Measurements from ENCODE around the gene NBPF1. TPM values are rescaled to one million over a fixed set of nuclear protein-coding genes. Genes with fewer than 3 reads are reported as not detected.
A peak's percentile ranks its signal among the peaks of the same experiment; 100 is the strongest.

The NBPF1 gene
- total and polyA plus RNA-seq, 9 of the 15 experiments (the other 6 are each of a cell fraction or from before 2014, with no cell fraction given), result 5.2 to 42.6 (median 24.1) TPM

DNA sequence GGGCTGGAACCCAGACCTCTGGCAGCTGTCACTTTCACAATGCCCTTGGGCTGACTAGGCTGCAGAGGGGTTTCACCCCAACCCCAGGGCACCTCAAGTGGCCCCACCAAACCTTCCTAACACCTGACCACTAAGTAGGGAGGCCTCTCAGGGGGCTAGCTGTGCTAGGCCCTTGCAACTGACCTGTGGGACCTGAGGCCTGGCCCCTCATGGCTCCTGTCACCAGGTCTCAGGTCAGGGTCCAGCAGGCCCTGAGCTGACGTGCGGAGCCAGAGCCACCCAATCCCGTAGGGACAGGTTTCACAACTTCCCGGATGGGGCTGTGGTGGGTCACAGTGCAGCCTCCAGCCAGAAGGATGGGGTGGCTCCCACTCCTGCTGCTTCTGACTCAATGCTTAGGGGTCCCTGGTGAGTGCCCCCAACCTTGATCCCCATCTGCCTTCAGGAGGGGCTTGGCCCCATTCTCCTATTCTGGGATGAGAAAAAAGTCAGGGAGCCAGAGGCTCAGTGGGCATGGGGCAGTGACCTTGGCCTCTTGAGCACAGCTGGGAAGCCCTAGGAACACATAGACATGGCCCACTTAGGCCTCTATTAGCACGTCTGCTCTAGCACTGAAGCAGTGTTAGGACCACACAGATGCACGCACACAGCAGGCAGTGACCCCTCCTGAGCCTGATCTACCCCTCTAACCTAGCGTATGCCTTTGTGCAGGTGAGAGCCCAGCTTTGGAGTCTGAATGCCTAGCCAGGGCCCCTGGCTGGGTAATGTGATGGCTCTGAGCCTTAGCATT is 32.1 kb upstream of the NBPF1 start (continued):
- TF ChIP-seq ZNF133 (CRISPR knock-in tag; IDR thresholded peaks at IDR 0.05) (peak; percentile 67; the same call in 1 of the 2 replicates), KLF13 (tag; IDR thresholded peaks at IDR 0.05; ENCODE audit: borderline replicate concordance, low read depth) (peak; percentile 69), HDGF (IDR thresholded peaks at IDR 0.05) (peak; percentile 98), KLF1 (tag; IDR thresholded peaks at IDR 0.05) (peak; percentile 20; the same call in 1 of the 2 replicates), ZNF41 (CRISPR knock-in tag; conservative IDR thresholded peaks at IDR 0.05) (0 out of 2 replicates have a peak, but pooled peaks have one; percentile 9), HIVEP1 (CRISPR knock-in tag; IDR thresholded peaks at IDR 0.05) (0 out of 2 replicates have a peak, but pooled peaks have one; percentile 4), HDAC2 (IDR thresholded peaks at IDR 0.05) (peak; percentile 69; the same call in 1 of the 2 replicates), GMEB1 (CRISPR knock-in tag; IDR thresholded peaks at IDR 0.05) (peak; percentile 58; the same call in 1 of the 2 replicates), CTCF (IDR thresholded peaks at IDR 0.05 in 2 of 3, conservative IDR thresholded peaks at IDR 0.05 in 1 of 3; ENCODE audit: insufficient read depth in 2 of 3, low read depth in 1 of 3, low read length in 3 of 3) (peak in 1 of 3 experiments; percentile 5; a peak in 1 of 6 replicates), TEAD1 (CRISPR knock-in tag; IDR thresholded peaks at IDR 0.05) (0 out of 4 replicates have a peak, but pooled peaks of 1 of the 2 experiments have one; percentile 34), ATF4 (CRISPR knock-in tag; IDR thresholded peaks at IDR 0.05) (0 out of 2 replicates have a peak, but pooled peaks have one; percentile 25), HMG20B (CRISPR knock-in tag; IDR thresholded peaks at IDR 0.05) (peak; percentile 82; the same call in 1 of the 2 replicates), ZNF707 (CRISPR knock-in tag; conservative IDR thresholded peaks at IDR 0.05) (peak; percentile 36), HDAC8 (tag; IDR thresholded peaks at IDR 0.05) (peak; percentile 72), USF1 (CRISPR knock-in tag; IDR thresholded peaks at IDR 0.05) (peak; percentile 16), IFI16 (CRISPR knock-in tag; IDR thresholded peaks at IDR 0.05) (peak; percentile 71; the same call in 1 of the 2 replicates), ETV1 (tag; conservative IDR thresholded peaks at IDR 0.05; ENCODE audit: low read depth) (0 out of 2 replicates have a peak, but pooled peaks have one; percentile 20), ZSCAN29 (IDR thresholded peaks at IDR 0.05) (peak; percentile 74; the same call in 1 of the 2 replicates)
- TF ChIP-seq, protein P1, sequence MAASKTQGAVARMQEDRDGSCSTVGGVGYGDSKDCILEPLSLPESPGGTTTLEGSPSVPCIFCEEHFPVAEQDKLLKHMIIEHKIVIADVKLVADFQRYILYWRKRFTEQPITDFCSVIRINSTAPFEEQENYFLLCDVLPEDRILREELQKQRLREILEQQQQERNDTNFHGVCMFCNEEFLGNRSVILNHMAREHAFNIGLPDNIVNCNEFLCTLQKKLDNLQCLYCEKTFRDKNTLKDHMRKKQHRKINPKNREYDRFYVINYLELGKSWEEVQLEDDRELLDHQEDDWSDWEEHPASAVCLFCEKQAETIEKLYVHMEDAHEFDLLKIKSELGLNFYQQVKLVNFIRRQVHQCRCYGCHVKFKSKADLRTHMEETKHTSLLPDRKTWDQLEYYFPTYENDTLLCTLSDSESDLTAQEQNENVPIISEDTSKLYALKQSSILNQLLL (CRISPR knock-in tag; IDR thresholded peaks at IDR 0.05; ENCODE audit: borderline replicate concordance), result 0 out of 2 replicates have a peak, but pooled peaks have one; percentile 23
